GM23248 (cell line): ENCODE data around the gene PLD5. TPM values are rescaled to one million over a fixed set of nuclear protein-coding genes. Genes with fewer than 3 reads are reported as not detected.

ENCODE experiments used
- DNase-seq: peaks from one replicate; pipeline ENCODE4 v3.0.0-alpha.2; 2015
- H2AFZ ChIP-seq: fragments of 200-600 bp; sonication (generic); 2 replicates; pipeline ENCODE4 v1.6.1; 2016; ENCODE audit warnings: antibody characterized with exemption
- H3F3A ChIP-seq: fragments of 200-600 bp; sonication (generic); 2 replicates; pipeline ENCODE4 v1.6.1; 2016; ENCODE audit warnings: mild to moderate bottlenecking, antibody characterized with exemption, mixed run types; ENCODE audit not compliant: insufficient read depth
- H3K27ac ChIP-seq: fragments of 200-600 bp; sonication (generic); 2 replicates; pipeline ENCODE4 v1.5.1; 2016; ENCODE audit warnings: mild to moderate bottlenecking
- H3K27me3 ChIP-seq: fragments of 200-600 bp; sonication (generic); replicated peaks from 2 replicates; pipeline ENCODE4 v1.6.1; 2016; ENCODE audit warnings: mild to moderate bottlenecking; ENCODE audit not compliant: insufficient read depth
- H3K36me3 ChIP-seq: fragments of 200-600 bp; sonication (generic); 2 replicates; pipeline ENCODE4 v1.6.1; 2016; ENCODE audit warnings: low read depth, mild to moderate bottlenecking
- H3K4me1 ChIP-seq: fragments of 200-600 bp; sonication (generic); 2 replicates; pipeline ENCODE4 v1.6.1; 2016; ENCODE audit warnings: mild to moderate bottlenecking; ENCODE audit not compliant: insufficient read depth
- H3K4me2 ChIP-seq: fragments of 200-600 bp; sonication (generic); one replicate; pipeline ENCODE4 v1.6.1; 2016; ENCODE audit warnings: mild to moderate bottlenecking; ENCODE audit not compliant: unreplicated experiment
- H3K4me3 ChIP-seq: fragments of 200-600 bp; sonication (generic); 2 replicates; pipeline ENCODE4 v1.5.1; 2016; ENCODE audit warnings: mild to moderate bottlenecking
- H3K79me2 ChIP-seq: fragments of 200-600 bp; sonication (generic); 2 replicates; pipeline ENCODE4 v1.6.1; 2016; ENCODE audit warnings: mild to moderate bottlenecking; ENCODE audit not compliant: insufficient read depth
- H3K9ac ChIP-seq: fragments of 200-600 bp; sonication (generic); 2 replicates; pipeline ENCODE4 v1.6.1; 2016; ENCODE audit warnings: mild to moderate bottlenecking
- H3K9me2 ChIP-seq: fragments of 200-600 bp; sonication (generic); 2 replicates; pipeline ENCODE4 v1.6.1; 2016; ENCODE audit warnings: mixed run types, mild to moderate bottlenecking, moderate library complexity; ENCODE audit not compliant: insufficient read depth
- H3K9me3 ChIP-seq: fragments of 200-600 bp; sonication (generic); one replicate; pipeline ENCODE4 v1.6.1; 2017; ENCODE audit warnings: low read depth
- H4K20me1 ChIP-seq: fragments of 200-600 bp; sonication (generic); 2 replicates; pipeline ENCODE4 v1.6.0; 2016; ENCODE audit not compliant: insufficient read depth
- EZH2 ChIP-seq: fragments of 200-600 bp; sonication (generic); IDR thresholded peaks from 2 replicates; pipeline ENCODE4 v1.6.1; 2018; ENCODE audit warnings: antibody characterized with exemption, mild to moderate bottlenecking; ENCODE audit not compliant: insufficient read depth, poor library complexity, severe bottlenecking
- EZH2phosphoT487 ChIP-seq: fragments of 200-600 bp; sonication (generic); IDR thresholded peaks from 2 replicates; pipeline ENCODE4 v1.6.1; 2018; ENCODE audit warnings: antibody characterized with exemption, moderate library complexity, mild to moderate bottlenecking, low read depth; ENCODE audit not compliant: insufficient read depth
- WGBS, 2 experiments: methylation state at CpG; one replicate each; pipeline ENCODE4 v1.1.6; 2015 to 2017; ENCODE audit warnings: low lambda C conversion rate in 2 of 2, low coverage in 1 of 2; ENCODE audit errors: missing lambda C conversion rate in 2 of 2; 5-methylcytosine and 5-hydroxymethylcytosine counted together
- in situ Hi-C: fragments of 300-500 bp; cut with MboI; formaldehyde crosslinking; loops from 2 replicates; pipeline ENCODE4 v1.15.0; 2020
- polyA plus RNA-seq: library from polyadenylated mRNA; unstranded; fragments of >200 nt; fragmentation: Nextera tagmentation; extraction: Ambion mirVana; gene quantifications from 2 replicates; pipeline ENCODE4 v1.2.1, GENCODE V29; 2016
- total RNA-seq: library from RNA; depleted of rRNA; stranded (reverse); fragments of >200 nt; shearing (Covaris generic); gene quantifications from 2 replicates; pipeline ENCODE4 v1.2.3, GENCODE V29; 2014

Gene PLD5
- total and polyA plus RNA-seq, 2 experiments from 2014 or later, result 0.14 TPM; not detected in 1

DNA sequence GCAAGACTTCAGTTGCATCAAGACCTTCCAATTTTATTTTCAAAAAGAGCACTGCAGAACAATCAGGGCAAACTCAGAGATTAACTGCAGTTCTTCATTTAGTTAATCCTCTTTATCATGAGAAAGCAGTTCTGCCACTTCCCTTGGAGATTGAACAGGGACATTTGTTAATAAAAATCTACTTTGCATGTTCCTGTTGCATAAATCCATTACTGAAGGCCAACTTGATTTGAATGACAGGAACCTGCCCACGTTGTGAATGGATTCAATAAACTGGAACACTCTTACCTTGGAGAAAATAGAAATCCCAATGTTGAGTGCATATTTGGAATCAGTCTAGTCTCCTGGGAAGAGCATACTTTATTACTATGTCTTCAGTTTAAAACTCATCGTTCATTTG lies 19.6 kb upstream of the PLD5 start:
- no peak for DNase-seq
- H3K27ac ChIP-seq, result no peak overlapping the region

DNA sequence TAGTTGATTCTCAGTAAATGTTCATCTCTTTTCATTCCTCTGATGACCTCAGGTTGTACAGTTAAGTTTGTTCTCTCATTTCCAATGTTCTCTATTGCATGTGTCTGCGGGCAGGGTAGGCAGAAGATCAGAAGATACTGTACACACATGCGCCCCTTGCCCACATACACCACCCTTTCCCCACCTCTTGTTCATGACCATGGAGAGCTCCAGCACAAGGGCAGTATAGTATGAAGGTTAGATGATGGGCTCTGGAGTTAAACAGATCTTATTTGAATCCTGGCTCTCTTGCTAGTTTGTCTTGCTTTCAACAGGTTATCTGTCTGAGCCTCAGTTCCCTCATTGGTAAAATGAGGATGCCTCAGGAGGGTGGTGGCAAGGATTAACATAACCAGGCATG lies 17.8 kb upstream of the PLD5 start:
- no peaks in the 10 kb centered on the region for H4K20me1 ChIP-seq
- H3K9ac ChIP-seq, result no peak overlapping the region
- no peaks in the 10 kb centered on the region for H3K27me3 ChIP-seq
- WGBS, 2 experiments, result 33 to 53% methylated on average over 2 of the region's 2 CpGs
- no peak overlapping the region for H2AFZ ChIP-seq
- no peak overlapping the region for H3K4me2 ChIP-seq
- H3K4me3 ChIP-seq, result no peak overlapping the region
- DNase-seq, result no peak
- no peaks in the 10 kb centered on the region for H3K9me3 ChIP-seq
- in situ Hi-C loops, result no loop called here
- H3K36me3 ChIP-seq, result no peaks in the 10 kb centered on the region
- no peaks in the 10 kb centered on the region for H3F3A ChIP-seq
- H3K9me2 ChIP-seq, result no peaks in the 10 kb centered on the region
- no peak for TF ChIP-seq EZH2
- no peak for TF ChIP-seq EZH2phosphoT487
- H3K4me1 ChIP-seq, result no peaks in the 10 kb centered on the region
- no peak overlapping the region for H3K27ac ChIP-seq
- no peaks in the 10 kb centered on the region for H3K79me2 ChIP-seq

More for the DNA sequence above, 19.6 kb upstream of the PLD5 start:
- Histone ChIP-seq H4K20me1 (no peaks in the 10 kb centered on the region), H3K9me2 (no peaks in the 10 kb centered on the region), H3K9me3 (no peaks in the 10 kb centered on the region), H3K4me1 (no peaks in the 10 kb centered on the region), H3K4me3 (no peak overlapping the region), H3K9ac (no peak overlapping the region), H3K4me2 (no peak overlapping the region), H2AFZ (no peak overlapping the region), H3K79me2 (no peaks in the 10 kb centered on the region), H3K27me3 (no peaks in the 10 kb centered on the region), H3F3A (no peaks in the 10 kb centered on the region), H3K36me3 (no peaks in the 10 kb centered on the region)
- WGBS, 2 experiments, result 21 to 24% methylated on average over 2 of the region's 2 CpGs
- in situ Hi-C loops, result no loop called here
- no peak for TF ChIP-seq EZH2
- TF ChIP-seq EZH2phosphoT487, result no peak

DNA sequence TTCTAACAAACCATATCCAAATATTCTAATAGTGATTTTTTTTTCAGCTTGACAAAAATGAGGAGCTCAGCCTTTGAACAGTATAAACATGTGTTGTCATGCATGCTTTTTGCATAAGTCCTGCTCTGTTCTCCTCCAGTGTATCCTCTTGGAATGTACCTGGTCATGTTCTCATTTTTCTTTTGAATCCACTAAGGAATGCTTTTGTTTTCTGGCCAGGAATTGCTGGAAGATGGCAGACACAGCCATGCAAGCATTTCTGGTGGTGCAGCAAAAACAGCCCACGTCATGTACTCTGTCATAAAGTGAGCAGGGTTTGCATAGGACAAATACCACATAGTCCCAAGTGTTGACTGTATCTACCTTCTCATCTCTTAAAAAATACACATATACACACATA lies 11.5 kb upstream of the PLD5 start:
- no peak overlapping the region for H3K4me3 ChIP-seq
- no peaks in the 10 kb centered on the region for H4K20me1 ChIP-seq
- no peak overlapping the region for H3K4me2 ChIP-seq
- no peaks in the 10 kb centered on the region for H3K4me1 ChIP-seq
- in situ Hi-C loops, result no loop called here
- WGBS, 2 experiments, result 0% methylated on average over 1 of the region's 1 CpG
- H2AFZ ChIP-seq, result no peak overlapping the region
- no peak overlapping the region for H3K9ac ChIP-seq
- no peaks in the 10 kb centered on the region for H3K9me3 ChIP-seq
- H3F3A ChIP-seq, result no peaks in the 10 kb centered on the region
- H3K27me3 ChIP-seq, result no peaks in the 10 kb centered on the region
- no peak for DNase-seq
- TF ChIP-seq EZH2phosphoT487 (no peak), EZH2 (no peak)
- H3K79me2 ChIP-seq, result no peaks in the 10 kb centered on the region
- no peaks in the 10 kb centered on the region for H3K9me2 ChIP-seq
- H3K27ac ChIP-seq, result no peak overlapping the region
- no peaks in the 10 kb centered on the region for H3K36me3 ChIP-seq

DNA sequence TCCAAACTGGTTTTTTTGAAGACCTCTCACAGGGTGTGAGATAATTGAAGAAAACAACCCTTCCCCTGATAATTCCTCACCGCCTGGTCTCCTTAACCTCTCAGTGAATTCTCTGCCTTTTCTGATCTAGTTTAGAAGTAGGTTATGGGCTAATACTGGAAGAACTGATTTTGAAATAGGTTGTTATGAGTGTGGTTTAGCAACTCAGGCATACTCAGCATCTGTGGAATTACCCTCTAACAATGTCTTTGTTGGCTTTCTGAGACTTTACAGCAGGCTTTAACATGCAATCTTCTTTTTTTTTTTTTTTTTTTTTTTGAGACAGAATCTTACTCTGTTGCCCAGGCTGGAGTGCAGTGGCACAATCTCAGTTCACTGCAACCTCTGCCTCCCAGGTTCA lies 10.3 kb upstream of the PLD5 start:
- Histone ChIP-seq H3K27ac (no peak overlapping the region), H3K4me1 (no peaks in the 10 kb centered on the region), H3K36me3 (no peaks in the 10 kb centered on the region), H3K9ac (no peak overlapping the region), H4K20me1 (no peaks in the 10 kb centered on the region), H3K9me3 (no peaks in the 10 kb centered on the region), H3F3A (no peaks in the 10 kb centered on the region), H2AFZ (no peak overlapping the region), H3K27me3 (no peaks in the 10 kb centered on the region), H3K4me3 (no peak overlapping the region), H3K4me2 (no peak overlapping the region), H3K9me2 (no peaks in the 10 kb centered on the region), H3K79me2 (no peaks in the 10 kb centered on the region)
- DNase-seq, result no peak
- WGBS, 2 experiments, result 24 to 60% methylated on average over 1 of the region's 1 CpG
- TF ChIP-seq EZH2phosphoT487 (no peak), EZH2 (no peak)
- in situ Hi-C loops, result no loop called here

DNA sequence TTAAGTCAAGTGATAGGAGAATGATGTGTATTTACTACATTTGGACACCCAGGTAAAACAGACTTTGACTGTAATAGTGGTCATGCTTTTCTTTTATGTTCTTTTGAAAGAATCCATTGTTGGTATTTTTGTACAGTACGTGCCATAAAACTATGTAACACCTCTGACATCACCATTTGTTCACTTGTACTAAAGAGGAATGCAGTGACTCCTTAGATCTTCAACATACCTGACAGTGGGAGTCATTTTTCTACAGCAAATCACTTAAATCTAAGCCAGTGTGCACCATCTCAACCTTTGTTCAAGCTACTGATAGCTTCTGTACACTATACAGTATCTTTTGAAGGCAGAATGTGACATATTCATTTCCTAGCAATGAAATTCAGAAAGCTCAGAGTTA lies 6.3 kb upstream of the PLD5 start:
- Histone ChIP-seq H3K4me1 (no peaks in the 10 kb centered on the region), H3K27ac (no peak overlapping the region), H3K9me2 (no peaks in the 10 kb centered on the region), H3K9me3 (no peaks in the 10 kb centered on the region), H3K27me3 (peaks cover 8% of the 10 kb centered on the region; the same call in 1 of the 2 replicates), H3K9ac (no peak overlapping the region), H3F3A (no peaks in the 10 kb centered on the region), H3K4me2 (no peak overlapping the region), H4K20me1 (no peaks in the 10 kb centered on the region), H3K4me3 (no peak overlapping the region), H3K79me2 (no peaks in the 10 kb centered on the region), H3K36me3 (no peaks in the 10 kb centered on the region), H2AFZ (no peak overlapping the region)
- no peak for TF ChIP-seq EZH2phosphoT487
- no peak for TF ChIP-seq EZH2
- in situ Hi-C loops, result no loop called here
- DNase-seq, result peak; percentile 15
- 16 to 18% methylated on average over 1 of the region's 1 CpG for WGBS, 2 experiments
